Stomach (tissue), 9 donors: ENCODE results near the gene ADGRL3. TPM values are rescaled to one million over a fixed set of nuclear protein-coding genes. Genes with fewer than 3 reads are reported as not detected.
A peak's percentile ranks its signal among the peaks of the same experiment; 100 is the strongest.

Source experiments
- DNase-seq, 2 donors: peaks; one replicate each; pipeline versions ENCODE4 v3.0.0 to v3.0.0-alpha.2; 2013 to 2019
- H3K27ac ChIP-seq, 5 donors: fragments of 200-600 bp in 4 of 5; sonication (generic) in 4 of 5; one replicate each; pipeline ENCODE4 v1.5.1; 2013 to 2019; ENCODE audit warnings: mild to moderate bottlenecking in 1 of 5, moderate library complexity in 1 of 5
- H3K27me3 ChIP-seq, 3 donors: fragments of 200-600 bp; sonication (generic); one replicate each; pipeline ENCODE4 v1.5.1; 2017 to 2019; ENCODE audit warnings: mixed run types in 1 of 3
- H3K36me3 ChIP-seq, 4 donors: fragments of 200-600 bp; sonication (generic); 1 replicate in 3 of 4; 2 replicates in 1 of 4; pipeline ENCODE4 v1.5.1; 2016 to 2019
- H3K4me1 ChIP-seq, 4 donors: fragments of 200-600 bp; sonication (generic); one replicate each; pipeline ENCODE4 v1.5.1; 2016 to 2019
- H3K4me3 ChIP-seq, 4 donors: fragments of 200-600 bp; sonication (generic) in 3 of 4; one replicate each; pipeline ENCODE4 v1.5.1; 2016 to 2019; ENCODE audit warnings: mild to moderate bottlenecking in 1 of 4
- H3K9me3 ChIP-seq, 4 donors: fragments of 200-600 bp; sonication (generic); one replicate each; pipeline ENCODE4 v1.5.1; 2016 to 2019
- EP300 ChIP-seq: sonication (generic); formaldehyde crosslinking; IDR thresholded peaks from one replicate; pipeline ENCODE4 v1.6.1; 2017; ENCODE audit warnings: antibody characterized with exemption
- POLR2A ChIP-seq, 4 donors: fragments of 450-650 bp; IDR thresholded peaks; one replicate each; pipeline ENCODE4 v1.6.1; 2016; ENCODE audit warnings: antibody characterized with exemption in 4 of 4, control low read depth in 2 of 4, mild to moderate bottlenecking in 1 of 4, moderate library complexity in 1 of 4
- POLR2AphosphoS5 ChIP-seq, 3 donors: sonication (generic); formaldehyde crosslinking; IDR thresholded peaks; one replicate each; pipeline ENCODE4 v1.6.1; 2016; ENCODE audit warnings: antibody characterized with exemption in 3 of 3
- WGBS, 5 donors: extraction: QIAGEN DNeasy Blood & Tissue Kit in 3 of 5; methylation state at CpG; one replicate each; pipeline versions ENCODE4 v1.1.5 to v1.1.7; 2013 to 2018; 5-methylcytosine and 5-hydroxymethylcytosine counted together
- intact Hi-C: fragments of 100-400 bp; cut with DNase I; formaldehyde crosslinking; loops from one replicate; pipeline ENCODE4 v1.15.1; 2023; ENCODE audit warnings: low total_unique reads
- polyA plus RNA-seq, 3 donors: library from polyadenylated mRNA; stranded (reverse); fragments of 200-250 nt; gene quantifications; one replicate each; pipeline ENCODE4 v1.2.3, GENCODE V29; 2013
- total RNA-seq, 5 donors: library from RNA; depleted of rRNA; stranded (reverse); fragments of >200 nt; gene quantifications; one replicate each; pipeline versions ENCODE4 v1.1.0 to v1.2.3, GENCODE V29; 2014 to 2016
- TF ChIP-seq, protein P1 (sequence below), 7 experiments: fragments of 450-650 bp in 4 of 7; fragments of 200-600 bp in 3 of 7; sonication (generic) in 3 of 7; IDR thresholded peaks; one replicate each; pipeline ENCODE4 v1.5.1; 2016 to 2019; ENCODE audit warnings: antibody characterized with exemption in 7 of 7, control low read depth in 2 of 7, mild to moderate bottlenecking in 1 of 7
- donor health status: healthy with polysubstance abuse.
- donor health status: Bipolar disorder and iron deficiency.
- donor health status: healthy.

The ADGRL3 gene
- total and polyA plus RNA-seq, 8 donors: 0.48 to 109 (median 3.9) TPM

DNA sequence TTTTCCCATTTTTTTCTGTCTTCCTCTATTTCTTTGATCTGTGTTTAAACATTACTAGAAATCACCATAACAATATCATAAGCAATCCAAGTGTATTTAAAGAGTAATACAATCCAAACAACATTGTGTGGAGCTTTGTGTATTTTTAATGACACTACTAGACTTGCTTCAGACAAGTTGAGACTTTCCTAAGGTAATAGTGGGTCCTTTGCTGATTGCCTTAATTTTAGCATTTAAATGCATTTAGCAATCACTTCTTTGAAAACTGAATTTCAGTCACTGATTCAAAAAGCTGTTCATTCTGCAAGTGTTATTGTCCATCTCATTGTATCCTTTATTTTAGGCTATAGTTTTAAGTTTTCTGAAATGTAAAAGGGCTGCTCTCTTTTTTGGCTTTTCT is 804.8 kb downstream of the ADGRL3 start:
- Histone ChIP-seq H3K4me1 (no peaks in the 10 kb centered on the region), H3K27ac (no peak overlapping the region), H3K4me3 (no peak overlapping the region), H3K27me3 (no peaks in the 10 kb centered on the region), H3K9me3 (no peaks in the 10 kb centered on the region), H3K36me3 (no peaks in the 10 kb centered on the region)
- TF ChIP-seq EP300: no peak
- no peak for DNase-seq
- intact Hi-C loops: no loop called here

DNA sequence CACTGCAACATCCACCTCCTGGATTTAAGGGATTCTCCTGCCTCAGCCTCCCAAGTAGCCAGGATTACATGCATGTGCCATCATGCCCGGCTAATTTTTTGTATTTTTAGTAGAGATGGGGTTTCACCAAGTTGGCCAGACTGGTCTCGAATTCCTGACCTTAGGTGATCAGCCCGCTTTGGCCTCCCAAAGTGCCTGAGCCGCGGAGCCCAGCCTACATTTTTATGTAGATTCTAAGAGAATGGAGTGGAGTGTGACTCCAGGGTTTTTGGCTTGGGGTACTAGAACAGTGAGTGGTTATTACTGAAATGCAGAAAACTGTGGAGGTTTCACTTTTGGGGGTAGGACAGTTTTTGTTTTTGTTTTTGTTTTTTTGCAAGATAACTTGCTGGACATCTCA is 806.0 kb downstream of the ADGRL3 start:
- H3K4me3 ChIP-seq: no peak overlapping the region
- no peak overlapping the region for H3K27ac ChIP-seq
- no peaks in the 10 kb centered on the region for H3K27me3 ChIP-seq
- intact Hi-C loops: no loop called here
- DNase-seq: no peak
- TF ChIP-seq POLR2A (IDR thresholded peaks at IDR 0.05) (no peak), EP300 (no peak), POLR2AphosphoS5 (IDR thresholded peaks at IDR 0.05) (no peak)
- TF ChIP-seq, protein P1, sequence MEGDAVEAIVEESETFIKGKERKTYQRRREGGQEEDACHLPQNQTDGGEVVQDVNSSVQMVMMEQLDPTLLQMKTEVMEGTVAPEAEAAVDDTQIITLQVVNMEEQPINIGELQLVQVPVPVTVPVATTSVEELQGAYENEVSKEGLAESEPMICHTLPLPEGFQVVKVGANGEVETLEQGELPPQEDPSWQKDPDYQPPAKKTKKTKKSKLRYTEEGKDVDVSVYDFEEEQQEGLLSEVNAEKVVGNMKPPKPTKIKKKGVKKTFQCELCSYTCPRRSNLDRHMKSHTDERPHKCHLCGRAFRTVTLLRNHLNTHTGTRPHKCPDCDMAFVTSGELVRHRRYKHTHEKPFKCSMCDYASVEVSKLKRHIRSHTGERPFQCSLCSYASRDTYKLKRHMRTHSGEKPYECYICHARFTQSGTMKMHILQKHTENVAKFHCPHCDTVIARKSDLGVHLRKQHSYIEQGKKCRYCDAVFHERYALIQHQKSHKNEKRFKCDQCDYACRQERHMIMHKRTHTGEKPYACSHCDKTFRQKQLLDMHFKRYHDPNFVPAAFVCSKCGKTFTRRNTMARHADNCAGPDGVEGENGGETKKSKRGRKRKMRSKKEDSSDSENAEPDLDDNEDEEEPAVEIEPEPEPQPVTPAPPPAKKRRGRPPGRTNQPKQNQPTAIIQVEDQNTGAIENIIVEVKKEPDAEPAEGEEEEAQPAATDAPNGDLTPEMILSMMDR (IDR thresholded peaks at IDR 0.05): no peak
- H3K4me1 ChIP-seq: no peaks in the 10 kb centered on the region
- WGBS, 5 donors: 82 to 90% (median 83%) methylated on average over 5 of the region's 5 CpGs
- no peaks in the 10 kb centered on the region for H3K9me3 ChIP-seq
- H3K36me3 ChIP-seq: no peaks in the 10 kb centered on the region

DNA sequence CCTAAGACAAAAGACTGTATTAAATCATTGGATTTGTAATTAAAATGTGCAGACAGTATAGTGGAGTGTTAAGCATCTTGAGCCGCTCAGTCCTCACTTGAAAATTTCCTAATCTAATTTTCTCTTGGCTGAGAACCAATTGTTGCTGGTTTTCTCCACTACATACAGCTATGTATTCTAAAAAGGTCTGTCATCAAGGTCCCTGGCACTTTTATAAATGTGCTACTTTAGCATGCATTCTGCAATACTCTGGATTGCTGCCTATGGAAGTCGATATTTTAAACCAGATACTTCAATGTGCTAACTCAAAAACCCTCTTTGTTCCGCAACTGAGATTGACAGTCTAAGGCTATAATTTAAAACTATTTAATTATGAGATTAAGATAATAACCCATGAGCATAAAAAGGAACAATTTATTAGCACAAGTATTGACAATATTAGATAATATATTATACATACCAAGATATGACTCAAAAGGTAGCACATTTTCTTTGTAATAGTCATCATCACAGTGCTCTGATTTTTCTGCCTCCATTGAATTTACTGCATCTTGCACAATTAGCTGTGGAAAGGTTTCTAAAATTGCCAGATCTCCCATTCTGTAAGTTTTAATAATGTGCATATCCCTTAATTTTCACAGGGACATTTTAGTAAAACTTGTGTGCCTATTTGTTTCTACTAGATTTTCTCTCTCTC is 815.1 kb downstream of the ADGRL3 start:
- WGBS, 5 donors: 80 to 93% (median 92%) methylated on average over 3 of the region's 3 CpGs

DNA sequence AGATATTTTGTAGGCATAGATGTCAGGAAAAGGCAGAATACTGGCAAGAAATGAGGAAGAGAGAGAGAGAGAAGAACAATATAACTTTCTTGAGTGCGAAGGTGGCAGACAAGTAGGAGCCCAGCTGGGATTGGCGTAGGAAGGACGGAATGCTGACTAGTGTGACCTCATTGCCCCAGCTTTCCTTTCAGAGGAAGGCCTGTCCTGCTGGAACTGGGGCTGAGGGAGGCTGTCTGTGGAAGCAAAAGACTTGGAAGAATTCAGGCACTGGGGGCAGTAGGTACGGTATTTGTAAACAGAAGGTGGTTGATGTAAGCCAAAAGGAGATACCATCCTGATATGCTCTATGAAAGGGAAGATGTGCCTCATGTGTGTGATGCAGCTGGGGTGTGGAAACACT is 818.4 kb downstream of the ADGRL3 start:
- no peaks in the 10 kb centered on the region for H3K27me3 ChIP-seq
- WGBS, 5 donors: 75 to 85% (median 78%) methylated on average over 4 of the region's 4 CpGs
- no peak for DNase-seq
- no peak for TF ChIP-seq EP300
- TF ChIP-seq, protein P1 (IDR thresholded peaks at IDR 0.05): no peak
- TF ChIP-seq POLR2A (IDR thresholded peaks at IDR 0.05): no peak
- TF ChIP-seq POLR2AphosphoS5 (IDR thresholded peaks at IDR 0.05): no peak
- intact Hi-C loops: no loop called here
- no peak overlapping the region for H3K27ac ChIP-seq
- H3K36me3 ChIP-seq: no peaks in the 10 kb centered on the region
- no peaks in the 10 kb centered on the region for H3K9me3 ChIP-seq
- H3K4me1 ChIP-seq: no peaks in the 10 kb centered on the region
- no peak overlapping the region for H3K4me3 ChIP-seq

More for the DNA sequence above, 815.1 kb downstream of the ADGRL3 start:
- intact Hi-C loops: no loop called here
- Histone ChIP-seq H3K27me3 (no peaks in the 10 kb centered on the region), H3K36me3 (no peaks in the 10 kb centered on the region), H3K4me1 (no peaks in the 10 kb centered on the region), H3K27ac (no peak overlapping the region), H3K9me3 (no peaks in the 10 kb centered on the region), H3K4me3 (no peak overlapping the region)
- peak in 1 of 2 donors; percentile 9 for DNase-seq
- no peak for TF ChIP-seq EP300
- TF ChIP-seq POLR2A (IDR thresholded peaks at IDR 0.05): no peak
- TF ChIP-seq, protein P1 (IDR thresholded peaks at IDR 0.05): no peak
- TF ChIP-seq POLR2AphosphoS5 (IDR thresholded peaks at IDR 0.05): no peak

DNA sequence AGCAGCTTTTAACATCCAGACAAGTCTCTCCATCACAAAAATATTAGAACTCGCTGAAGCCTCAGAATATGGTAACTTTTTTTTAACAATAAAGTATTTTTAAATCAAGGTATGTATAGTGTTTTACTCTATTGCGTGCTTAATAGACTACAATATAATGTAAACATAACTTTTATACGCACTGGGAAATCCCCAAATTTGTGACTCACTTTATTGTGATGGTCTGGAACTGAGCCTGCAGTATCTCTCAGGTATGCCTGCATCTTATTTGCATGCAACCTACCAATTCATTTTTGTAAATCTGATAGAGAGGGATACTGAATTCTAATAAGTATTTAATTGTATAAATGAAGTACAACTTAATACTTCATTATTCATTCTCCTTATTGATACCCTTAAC is 823.5 kb downstream of the ADGRL3 start:
- 77 to 85% (median 82%) methylated on average over 3 of the region's 3 CpGs for WGBS, 5 donors
- DNase-seq: no peak
- Histone ChIP-seq H3K4me1 (no peaks in the 10 kb centered on the region), H3K36me3 (no peaks in the 10 kb centered on the region), H3K4me3 (no peak overlapping the region), H3K27me3 (no peaks in the 10 kb centered on the region), H3K27ac (no peak overlapping the region), H3K9me3 (no peaks in the 10 kb centered on the region)
- TF ChIP-seq EP300: no peak
- no peak for TF ChIP-seq POLR2A (IDR thresholded peaks at IDR 0.05)
- TF ChIP-seq, protein P1 (IDR thresholded peaks at IDR 0.05): no peak
- TF ChIP-seq POLR2AphosphoS5 (IDR thresholded peaks at IDR 0.05): no peak
- intact Hi-C loops: no loop called here
